ENCODE measurements around the gene GMCL2. TPM values are rescaled to one million over a fixed set of nuclear protein-coding genes. Genes with fewer than 3 reads are reported as not detected.

The GMCL2 gene
- total and polyA plus RNA-seq, 8 donors: not detected

DNA sequence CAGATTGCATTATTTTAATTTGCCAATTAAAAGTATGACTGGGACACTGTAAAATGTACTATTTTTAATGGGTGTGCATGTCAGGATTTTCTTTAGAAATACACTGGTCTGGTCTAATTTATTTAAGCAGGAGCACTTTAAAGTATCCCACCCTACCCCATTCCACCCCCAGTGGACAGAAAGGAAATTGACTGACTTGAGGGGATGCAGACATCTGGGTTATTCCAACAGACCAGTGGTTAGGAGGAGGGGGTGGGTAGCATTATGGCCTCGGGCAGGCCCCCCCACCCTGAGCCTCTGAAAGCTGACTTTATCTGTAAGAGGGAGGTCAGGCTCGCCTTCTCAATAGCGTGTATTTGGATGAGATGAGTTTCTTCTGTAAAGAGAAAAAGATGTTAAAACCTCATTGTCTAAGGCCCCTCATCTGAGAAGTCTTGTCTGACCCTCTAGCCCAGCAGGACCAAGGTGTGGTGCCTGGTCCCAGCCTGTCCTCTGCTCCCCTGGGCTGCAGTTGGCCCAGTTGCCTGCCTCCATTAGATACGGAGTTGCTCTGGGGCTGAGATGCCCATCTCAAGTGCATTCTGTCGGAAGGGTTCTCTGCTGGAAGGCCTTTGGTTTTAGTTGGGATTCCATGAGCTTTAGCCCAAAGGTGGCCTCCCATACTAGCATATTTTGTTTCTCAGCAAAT, 21.5 kb upstream of the GMCL2 start:
- FAIRE-seq (no peak), DNase-seq (peak in 1 of 6 donors; percentile 30), ATAC-seq (no peak)
- TF ChIP-seq, protein P1, sequence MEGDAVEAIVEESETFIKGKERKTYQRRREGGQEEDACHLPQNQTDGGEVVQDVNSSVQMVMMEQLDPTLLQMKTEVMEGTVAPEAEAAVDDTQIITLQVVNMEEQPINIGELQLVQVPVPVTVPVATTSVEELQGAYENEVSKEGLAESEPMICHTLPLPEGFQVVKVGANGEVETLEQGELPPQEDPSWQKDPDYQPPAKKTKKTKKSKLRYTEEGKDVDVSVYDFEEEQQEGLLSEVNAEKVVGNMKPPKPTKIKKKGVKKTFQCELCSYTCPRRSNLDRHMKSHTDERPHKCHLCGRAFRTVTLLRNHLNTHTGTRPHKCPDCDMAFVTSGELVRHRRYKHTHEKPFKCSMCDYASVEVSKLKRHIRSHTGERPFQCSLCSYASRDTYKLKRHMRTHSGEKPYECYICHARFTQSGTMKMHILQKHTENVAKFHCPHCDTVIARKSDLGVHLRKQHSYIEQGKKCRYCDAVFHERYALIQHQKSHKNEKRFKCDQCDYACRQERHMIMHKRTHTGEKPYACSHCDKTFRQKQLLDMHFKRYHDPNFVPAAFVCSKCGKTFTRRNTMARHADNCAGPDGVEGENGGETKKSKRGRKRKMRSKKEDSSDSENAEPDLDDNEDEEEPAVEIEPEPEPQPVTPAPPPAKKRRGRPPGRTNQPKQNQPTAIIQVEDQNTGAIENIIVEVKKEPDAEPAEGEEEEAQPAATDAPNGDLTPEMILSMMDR (IDR thresholded peaks at IDR 0.05): no peak
- H3K9me3 ChIP-seq: no peaks in the 10 kb centered on the region
- peaks cover 0 to 55% (median 53%) of the 10 kb centered on the region in 3 donors for H3K36me3 ChIP-seq
- intact Hi-C loops (cut with DNase I): no loop called here
- H3K4me3 ChIP-seq: no peak overlapping the region
- no peak overlapping the region for H3K27ac ChIP-seq
- H3K27me3 ChIP-seq: no peaks in the 10 kb centered on the region
- H3K4me1 ChIP-seq: peaks cover 6 to 25% (median 14%) of the 10 kb centered on the region in 3 donors
- WGBS, 2 donors: 81 to 82% methylated on average over 5 of the region's 5 CpGs

DNA sequence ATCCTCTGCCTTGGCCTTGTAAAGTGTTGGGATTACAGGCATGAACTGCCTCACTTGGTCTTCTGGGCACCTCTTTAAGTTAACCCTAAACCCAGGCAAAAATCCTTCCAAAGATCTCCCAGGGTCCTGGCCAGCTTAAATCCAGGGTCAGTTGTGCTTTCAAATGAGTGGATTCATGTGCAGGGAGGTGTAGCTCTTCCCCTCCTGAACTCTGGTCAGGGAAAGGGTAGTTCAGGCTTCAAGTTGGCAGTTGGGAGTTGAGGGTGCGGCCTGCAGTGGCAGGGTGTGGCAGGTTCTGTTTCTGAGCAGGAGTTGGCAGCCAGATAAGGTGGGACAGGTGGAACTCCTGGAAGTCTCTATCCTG, 20.7 kb upstream of the GMCL2 start:
- Histone ChIP-seq H3K9me3 (no peaks in the 10 kb centered on the region), H3K36me3 (peaks cover 0 to 53% (median 51%) of the 10 kb centered on the region in 3 donors), H3K4me3 (no peak overlapping the region), H3K4me1 (peaks cover 6 to 25% (median 14%) of the 10 kb centered on the region in 3 donors), H3K27me3 (no peaks in the 10 kb centered on the region), H3K27ac (no peak overlapping the region)
- DNase-seq (no peak), FAIRE-seq (no peak), ATAC-seq (no peak)
- intact Hi-C loops (cut with DNase I): no loop called here
- WGBS, 2 donors: 83 to 91% methylated on average over 1 of the region's 1 CpG
- TF ChIP-seq, protein P1 (IDR thresholded peaks at IDR 0.05): no peak

DNA sequence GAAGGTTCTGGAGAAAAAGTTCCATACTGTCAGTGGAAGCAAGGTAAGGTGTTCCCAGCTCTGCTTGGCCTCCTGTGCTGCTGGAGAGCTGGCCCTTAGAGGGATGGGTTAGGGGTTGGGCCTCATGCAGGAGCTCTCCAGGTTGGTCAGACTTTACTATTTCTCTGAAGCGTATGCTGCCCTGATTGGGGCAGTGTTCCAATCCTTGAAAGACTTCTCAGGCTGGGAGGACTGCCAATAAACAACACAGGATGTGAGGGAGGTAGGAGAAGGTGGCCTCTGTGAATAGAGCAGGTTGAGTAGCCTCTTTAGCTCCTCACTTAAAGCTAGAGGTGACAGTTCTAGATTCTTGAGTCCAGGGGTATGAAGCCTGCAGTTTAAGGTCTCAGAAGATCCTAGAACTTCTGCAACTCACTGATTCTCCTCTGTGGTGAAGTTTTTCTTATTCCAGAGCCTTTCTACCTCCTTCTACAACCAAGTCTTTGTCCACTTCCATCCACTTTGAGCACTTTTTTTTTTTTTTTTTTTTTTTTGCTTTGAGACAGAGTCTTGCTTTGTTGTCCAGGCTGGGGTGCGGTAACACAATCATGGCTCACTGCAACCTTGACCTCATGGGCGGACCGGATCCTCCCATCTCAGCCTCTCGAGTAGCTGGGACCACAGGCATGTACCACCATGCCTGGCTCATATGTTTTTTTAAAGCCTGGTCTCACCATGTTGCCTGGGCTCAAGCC, 20.2 kb upstream of the GMCL2 start:
- TF ChIP-seq, protein P1 (IDR thresholded peaks at IDR 0.05): no peak
- 65 to 69% methylated on average over 5 of the region's 5 CpGs for WGBS, 2 donors
- Histone ChIP-seq H3K27ac (no peak overlapping the region), H3K4me1 (peaks cover 6 to 25% (median 14%) of the 10 kb centered on the region in 3 donors), H3K4me3 (no peak overlapping the region), H3K9me3 (no peaks in the 10 kb centered on the region), H3K27me3 (no peaks in the 10 kb centered on the region), H3K36me3 (peaks cover 0 to 47% (median 47%) of the 10 kb centered on the region in 3 donors)
- DNase-seq: peak; percentile 27 to 68 (median 48)
- intact Hi-C loops (cut with DNase I): no loop called here
- FAIRE-seq: no peak
- ATAC-seq: peak; percentile 6 to 26 (median 20)

DNA sequence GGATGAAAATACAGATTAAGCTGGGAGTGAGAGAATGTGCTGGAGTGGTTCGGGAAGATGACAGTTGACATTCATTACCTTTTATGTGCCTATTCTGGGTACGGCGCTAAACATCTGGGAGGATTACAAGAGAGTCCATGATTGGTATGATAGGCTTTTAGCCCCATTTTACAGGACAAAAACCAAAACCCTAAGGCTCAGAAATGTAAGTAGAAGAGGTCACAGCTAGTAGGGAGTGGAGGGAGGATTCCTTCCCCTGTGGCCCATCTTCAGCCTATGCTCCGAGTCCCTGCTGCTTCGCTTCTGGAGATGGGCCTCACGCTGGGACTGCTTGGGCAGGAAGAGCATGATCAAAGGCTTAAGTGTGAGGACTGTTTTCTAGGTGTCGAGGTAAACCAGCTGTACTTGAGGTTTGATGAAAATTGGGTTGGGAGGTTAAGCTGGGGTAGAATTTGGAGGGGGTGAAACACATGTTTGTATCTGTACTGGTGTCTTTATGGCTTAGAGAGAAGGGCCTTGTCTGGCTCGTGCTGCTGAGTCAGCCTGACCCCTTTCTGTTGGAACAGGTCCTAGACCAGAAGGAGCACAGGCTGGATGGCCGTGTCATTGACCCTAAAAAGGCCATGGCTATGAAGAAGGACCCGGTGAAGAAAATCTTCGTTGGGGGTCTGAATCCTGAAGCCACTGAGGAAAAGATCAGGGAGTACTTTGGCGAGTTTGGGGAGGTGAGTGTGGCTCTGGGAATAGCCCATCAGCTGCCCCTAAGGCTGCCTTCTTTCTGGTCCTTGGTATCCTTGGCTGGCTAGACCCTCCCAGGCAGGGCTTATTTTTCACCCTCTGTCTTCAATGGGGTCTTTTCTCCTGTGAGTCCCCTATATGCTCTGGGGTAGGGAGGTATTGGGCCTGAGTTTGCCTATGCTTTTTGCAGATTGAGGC, 19.3 kb upstream of the GMCL2 start:
- DNase-seq: peak in 2 of 6 donors; percentile 36 to 39
- H3K4me3 ChIP-seq: peak overlapping the region in 3 of 4 donors; percentile 94 to 98 (median 97)
- H3K27me3 ChIP-seq: no peaks in the 10 kb centered on the region
- no peak overlapping the region for H3K27ac ChIP-seq
- H3K9me3 ChIP-seq: no peaks in the 10 kb centered on the region
- peaks cover 0 to 39% (median 38%) of the 10 kb centered on the region in 3 donors for H3K36me3 ChIP-seq
- TF ChIP-seq, protein P1 (IDR thresholded peaks at IDR 0.05): no peak
- no peak for ATAC-seq
- WGBS, 2 donors: 64 to 70% methylated on average over 12 of the region's 12 CpGs
- peaks cover 6 to 25% (median 14%) of the 10 kb centered on the region in 3 donors for H3K4me1 ChIP-seq
- FAIRE-seq: no peak
- intact Hi-C loops (cut with DNase I): no loop called here
